Effector CD4-positive, alpha-beta T cell (primary cell): ENCODE results near the gene UBE2D1.

Experiments
- DNase-seq: peaks from one replicate; pipeline ENCODE4 v3.0.0-alpha.2; 2020

Gene UBE2D1

DNA sequence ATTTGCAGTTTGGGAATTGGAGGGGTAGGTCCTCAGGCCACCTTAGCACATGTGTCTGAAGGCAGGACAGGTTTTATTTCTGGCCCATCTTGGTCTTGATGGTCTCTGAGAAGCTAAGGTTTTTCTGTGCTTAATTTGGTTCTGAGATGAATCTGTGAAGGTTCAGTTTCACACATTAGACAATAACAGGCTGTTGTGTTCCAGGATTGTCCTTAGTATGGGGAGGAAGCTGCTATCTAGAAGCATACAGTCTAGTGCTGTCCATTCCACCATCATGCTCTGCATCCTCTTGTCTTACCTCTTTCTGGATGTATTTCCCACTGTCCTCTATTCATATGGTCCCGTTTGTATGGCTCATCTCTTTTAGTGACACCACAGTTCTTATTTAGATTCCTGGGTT, 7.1 kb downstream of the UBE2D1 start:
- DNase-seq: no peak

GRCh38 chr10:58347967-58348366, 13.2 kb downstream of the UBE2D1 start:
- DNase-seq: no peak

- DNase-seq: no peak
Observed at GRCh38 chr10:58348571-58349033, 13.8 kb downstream of the UBE2D1 start.

DNA sequence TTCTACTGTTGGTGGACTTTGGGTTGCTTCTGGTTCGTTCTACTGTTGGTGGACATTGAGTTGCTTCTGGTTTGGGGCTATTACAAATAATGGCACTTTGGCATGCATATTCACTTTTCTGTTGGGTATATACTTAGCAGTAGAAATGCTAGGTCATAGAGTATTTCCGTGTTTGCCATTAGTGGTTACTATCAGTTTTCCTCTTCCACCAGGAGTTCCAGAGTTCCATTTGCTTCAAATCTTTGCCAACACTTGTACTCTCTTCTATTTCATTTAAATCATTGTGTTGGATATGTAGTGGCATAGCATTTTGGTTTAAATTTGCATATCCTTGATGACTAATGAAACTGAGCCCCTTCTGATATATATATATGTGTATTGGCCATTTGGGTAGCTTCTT, 15.2 kb downstream of the UBE2D1 start:
- DNase-seq: no peak

DNA sequence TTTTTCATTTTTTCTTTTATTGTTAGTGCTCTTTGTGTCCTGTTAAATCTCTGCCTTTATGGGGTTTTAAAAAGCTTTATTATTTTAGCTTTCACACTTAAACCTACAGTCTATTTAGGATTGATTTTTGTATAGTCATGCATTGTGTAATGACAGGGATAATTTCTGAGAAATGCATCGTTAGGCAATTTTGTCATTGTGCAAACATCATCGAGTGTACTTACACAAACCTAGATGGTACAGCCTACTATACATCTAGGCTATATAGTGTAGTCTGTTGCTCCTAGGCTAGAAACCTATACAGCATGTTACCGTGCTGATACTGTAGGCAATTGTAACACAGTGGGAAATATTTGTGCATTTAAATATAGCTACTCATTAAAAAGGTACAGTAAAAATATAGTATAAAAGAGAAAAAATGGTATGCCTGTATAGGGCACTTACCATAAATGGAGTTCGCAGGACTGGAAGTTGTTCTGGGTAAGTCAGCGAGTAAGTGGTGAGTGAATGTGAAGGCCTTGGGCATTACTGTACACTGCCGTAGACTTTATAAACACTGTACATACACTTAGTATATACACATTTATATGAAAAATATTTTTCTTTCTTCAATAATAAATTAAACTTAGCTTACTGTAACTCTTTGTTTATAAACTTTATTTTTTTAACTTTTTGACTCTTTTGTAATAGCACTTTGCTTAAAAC, 16.0 kb downstream of the UBE2D1 start:
- DNase-seq: no peak

GRCh38 chr10:58351616-58352578, 17.1 kb downstream of the UBE2D1 start:
- DNase-seq: no peak

DNA sequence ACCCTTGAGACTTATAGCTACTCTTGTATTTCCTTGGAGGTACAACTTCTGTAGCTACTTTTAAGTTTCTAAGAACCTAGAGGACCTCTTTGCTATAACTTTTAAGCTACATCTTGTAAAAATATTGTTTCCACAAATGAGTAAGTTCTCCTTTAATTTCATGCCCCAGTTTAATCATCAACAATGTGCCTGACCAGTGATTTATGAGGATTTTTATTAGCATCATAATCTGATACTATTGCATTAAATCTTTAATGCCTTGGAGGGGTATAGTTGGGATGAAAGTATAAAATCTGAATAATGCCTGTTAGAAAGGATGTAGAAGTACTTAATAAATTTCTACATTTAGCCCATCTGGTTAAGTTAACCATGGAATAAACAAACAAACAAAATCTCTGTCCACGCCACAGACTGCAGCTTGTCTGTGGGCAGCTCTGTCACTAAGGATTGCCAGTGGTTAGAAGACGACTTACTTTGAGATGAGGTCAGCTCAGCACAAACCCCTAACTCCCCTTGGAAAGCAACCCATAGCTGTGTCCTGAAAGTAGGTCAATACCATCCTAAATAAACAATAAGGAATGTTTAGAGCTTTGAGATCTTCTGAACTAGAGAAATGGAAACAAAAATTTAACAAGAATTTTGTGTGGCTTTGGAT, 18.3 kb downstream of the UBE2D1 start:
- no peak for DNase-seq

DNA sequence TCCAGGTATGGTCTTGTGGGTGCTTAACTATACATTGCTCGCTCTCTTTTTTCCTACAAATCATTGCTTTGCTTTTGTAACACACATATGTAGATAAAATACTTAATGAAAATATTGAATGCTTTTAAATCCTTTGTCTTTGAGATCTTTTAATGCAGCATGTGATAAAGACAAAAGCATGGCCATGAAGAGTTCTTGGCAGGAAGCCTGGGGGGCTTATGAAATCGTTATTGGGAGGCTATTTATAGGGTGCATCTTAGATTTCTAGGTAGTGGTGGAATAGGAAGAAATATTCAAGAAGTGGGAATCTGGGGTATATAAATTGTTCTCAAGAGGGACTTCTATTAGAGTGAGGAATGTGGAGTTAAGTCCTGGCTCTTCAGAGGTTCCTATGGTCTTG, 21.9 kb downstream of the UBE2D1 start:
- DNase-seq: no peak

GRCh38 chr10:58358314-58358933, 23.6 kb downstream of the UBE2D1 start:
- DNase-seq: no peak

- no peak for DNase-seq
Observed at GRCh38 chr10:58358947-58359346, 24.1 kb downstream of the UBE2D1 start.

DNA sequence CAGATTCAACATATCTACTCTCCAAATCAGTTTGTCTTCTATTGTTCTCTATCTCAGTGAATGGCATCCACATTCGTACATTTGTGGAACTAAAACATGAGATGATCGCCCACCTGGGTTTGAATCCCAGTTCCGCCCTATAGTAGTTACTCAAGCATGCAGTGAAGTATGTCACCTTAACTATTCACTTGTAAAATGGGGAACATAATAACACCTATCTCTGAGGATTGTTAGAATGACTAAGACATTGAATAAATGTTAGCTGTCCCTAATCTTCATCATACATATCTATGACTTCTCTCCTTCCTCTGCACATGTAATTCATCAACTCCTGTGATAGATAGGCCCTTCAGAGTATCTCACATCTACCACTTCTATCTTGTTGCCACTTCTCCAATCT, 24.7 kb downstream of the UBE2D1 start:
- no peak for DNase-seq

GRCh38 chr10:58360412-58361004, 25.7 kb downstream of the UBE2D1 start:
- no peak for DNase-seq

GRCh38 chr10:58361353-58361752, 26.5 kb downstream of the UBE2D1 start:
- DNase-seq: no peak

- no peak for DNase-seq
Observed at GRCh38 chr10:58362027-58362789, 27.4 kb downstream of the UBE2D1 start.

DNA sequence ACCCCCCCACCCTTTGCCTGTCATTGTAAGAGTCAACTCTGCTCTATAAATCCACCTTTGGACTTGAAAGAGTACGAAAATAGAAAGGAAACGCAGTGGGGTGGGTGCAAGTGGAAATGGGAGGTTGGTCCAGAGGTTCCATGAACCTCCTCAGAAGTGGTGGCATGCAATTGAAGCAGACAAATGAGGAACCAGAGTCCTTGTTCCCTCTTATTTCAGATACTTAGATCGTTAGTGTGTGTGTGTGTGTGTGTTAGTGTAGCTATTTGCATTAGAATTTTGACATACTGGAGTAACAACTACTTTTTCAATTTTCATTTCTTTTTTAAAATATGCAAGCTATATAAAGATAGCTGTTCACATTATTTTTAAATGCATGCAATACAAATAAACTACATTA, 32.3 kb downstream of the UBE2D1 start:
- DNase-seq: no peak

- no peak for DNase-seq
Observed at GRCh38 chr10:58371473-58371872, 36.7 kb downstream of the UBE2D1 start.

DNA sequence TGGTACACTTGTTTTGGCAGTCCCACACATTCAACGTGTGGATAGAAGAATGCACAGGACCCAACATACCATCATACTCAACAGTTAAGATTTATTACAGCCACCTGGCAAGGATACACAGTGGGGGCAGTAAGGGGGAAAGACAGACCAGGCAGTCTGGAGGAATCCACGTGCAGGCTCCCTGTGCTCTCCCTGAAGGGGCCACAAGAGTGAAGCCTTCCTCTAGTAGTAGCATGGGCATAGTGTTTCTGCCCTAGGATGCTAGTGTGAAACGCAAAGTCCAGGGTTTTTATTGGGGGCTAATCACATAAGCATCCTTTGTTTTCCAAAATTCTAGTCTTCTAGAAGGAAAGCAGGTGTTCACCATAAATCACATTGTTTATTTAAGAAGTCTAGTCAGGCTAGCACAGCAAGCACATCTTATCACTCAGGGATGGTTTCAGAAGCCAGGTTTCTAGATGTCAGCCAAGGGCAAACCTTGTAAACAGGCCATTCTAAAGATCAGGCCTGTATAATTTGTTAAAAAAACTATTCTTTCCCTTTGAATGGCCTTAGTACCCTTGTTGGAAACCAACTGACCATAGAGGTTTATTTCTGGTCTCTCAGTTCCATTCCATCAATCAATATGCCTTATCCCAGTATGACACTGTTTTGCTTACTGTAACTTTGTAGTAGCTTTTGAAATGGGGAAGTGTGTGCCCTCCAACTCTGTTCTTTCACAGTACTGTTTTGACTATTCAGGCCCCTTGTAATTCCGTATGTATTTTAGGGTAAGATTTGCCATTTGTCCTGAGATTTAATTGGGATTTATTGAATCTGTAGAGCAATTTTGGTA, 38.0 kb downstream of the UBE2D1 start:
- DNase-seq: no peak

- no peak for DNase-seq
Observed at GRCh38 chr10:58373442-58373827, 38.6 kb downstream of the UBE2D1 start.

- DNase-seq: no peak
Observed at GRCh38 chr10:58382489-58382995, 47.7 kb downstream of the UBE2D1 start.

GRCh38 chr10:58384095-58384494, 49.3 kb downstream of the UBE2D1 start:
- DNase-seq: no peak
